Upper lobe of left lung (tissue), 4 donors: Measurements from ENCODE around the gene ZDHHC20.

Experiments
- CTCF ChIP-seq, 6 experiments: fragments of 450-650 bp in 4 of 6; fragments of 200-600 bp in 2 of 6; sonication (generic) in 2 of 6; IDR thresholded peaks; one replicate each; pipeline ENCODE4 v1.5.1; 2016 to 2019; ENCODE audit warnings: antibody characterized with exemption in 6 of 6
- POLR2A ChIP-seq, 4 donors: fragments of 450-650 bp; IDR thresholded peaks; one replicate each; pipeline ENCODE4 v1.5.1; 2016 to 2017; ENCODE audit warnings: antibody characterized with exemption in 4 of 4, mild to moderate bottlenecking in 2 of 4
- POLR2AphosphoS5 ChIP-seq, 2 donors: sonication (generic); formaldehyde crosslinking; IDR thresholded peaks; one replicate each; pipeline ENCODE4 v1.5.1; 2017; ENCODE audit warnings: antibody characterized with exemption in 2 of 2

GRCh38 chr13:21362741-21363140, 96.4 kb downstream of the ZDHHC20 start:
- TF ChIP-seq CTCF (IDR thresholded peaks at IDR 0.05), result no peak
- TF ChIP-seq POLR2AphosphoS5 (IDR thresholded peaks at IDR 0.05), result no peak
- no peak for TF ChIP-seq POLR2A (IDR thresholded peaks at IDR 0.05)
